D721Med (cell line): ENCODE data around the gene ARHGEF16.

Experiments
- DNase-seq: peaks from one replicate; pipeline ENCODE4 v3.0.0; 2011; ENCODE audit warnings: low spot score; ENCODE audit not compliant: insufficient read length
- FAIRE-seq: peaks from 2 replicates; lab custom pipeline; 2011; peaks lifted over from hg19 to GRCh38; lab: Jason Lieb, UNC
- CTCF ChIP-seq: IDR thresholded peaks from 2 replicates; pipeline ENCODE4 v1.5.1; 2012; ENCODE audit warnings: mild to moderate bottlenecking, control low read depth; ENCODE audit not compliant: insufficient read depth; ENCODE audit errors: missing control alignments

ARHGEF16 gene

GRCh38 chr1:3509721-3510120, 55.3 kb downstream of the ARHGEF16 start:
- TF ChIP-seq CTCF, result no peak
- DNase-seq (no peak), FAIRE-seq (no peak)

GRCh38 chr1:3510136-3510955, 55.9 kb downstream of the ARHGEF16 start:
- FAIRE-seq (no peak), DNase-seq (no peak)
- no peak for TF ChIP-seq CTCF

GRCh38 chr1:3510956-3511250, 56.4 kb downstream of the ARHGEF16 start:
- FAIRE-seq (no peak), DNase-seq (no peak)
- no peak for TF ChIP-seq CTCF

- DNase-seq (no peak), FAIRE-seq (no peak)
- TF ChIP-seq CTCF, result no peak
Measured at GRCh38 chr1:3511306-3511705, 56.8 kb downstream of the ARHGEF16 start.

GRCh38 chr1:3511856-3512255, 57.4 kb downstream of the ARHGEF16 start:
- FAIRE-seq (no peak), DNase-seq (no peak)
- TF ChIP-seq CTCF, result no peak

GRCh38 chr1:3514404-3514803, 59.9 kb downstream of the ARHGEF16 start:
- TF ChIP-seq CTCF, result no peak
- no peak for FAIRE-seq
- DNase-seq, result no peak

- DNase-seq, result no peak
- FAIRE-seq, result no peak
- no peak for TF ChIP-seq CTCF
Measured at GRCh38 chr1:3515272-3515671, 60.8 kb downstream of the ARHGEF16 start.
